Measurements from ENCODE around the gene CDH13. TPM values are rescaled to one million over a fixed set of nuclear protein-coding genes. Genes with fewer than 3 reads are reported as not detected.

CDH13 gene
- total and polyA plus RNA-seq, 2 donors (not counting 3 experiments of a cell fraction or from before 2014, with no cell fraction given): 96.6 to 124 TPM

DNA sequence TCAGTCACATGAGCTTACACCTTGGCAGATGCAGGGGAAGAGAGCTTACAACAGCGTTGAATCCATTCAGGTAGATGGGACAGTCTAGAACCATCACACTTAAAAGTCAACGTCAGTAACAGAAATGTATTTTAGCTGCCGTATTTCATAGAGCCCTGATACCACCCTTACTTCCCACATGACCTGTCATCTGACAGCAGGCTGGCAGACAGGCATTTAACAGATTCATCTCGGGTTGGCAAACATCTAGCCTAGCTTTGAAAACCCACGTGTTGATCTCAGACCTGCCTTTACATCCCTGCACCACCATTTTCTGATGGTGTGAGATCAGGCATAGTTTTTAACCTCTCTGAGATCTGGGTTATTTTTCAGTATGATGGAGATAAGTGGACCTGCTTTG, 1003.1 kb downstream of the CDH13 start:
- DNase-seq (ENCODE audit: low read depth, low spot score) (no peak), FAIRE-seq (no peak)
- TF ChIP-seq MYC (IDR thresholded peaks at IDR 0.05; ENCODE audit: low read depth, low read length) (no peak), GATA2 (IDR thresholded peaks at IDR 0.05; ENCODE audit: insufficient read depth, insufficient read length, low read depth, low read length) (no peak), JUN (IDR thresholded peaks at IDR 0.05; ENCODE audit: borderline replicate concordance, insufficient read depth, insufficient read length, low read depth) (no peak), FOS (IDR thresholded peaks at IDR 0.05; ENCODE audit: borderline replicate concordance, insufficient read depth, low read length) (no peak), POLR2A (IDR thresholded peaks at IDR 0.05; ENCODE audit: low read depth, low read length) (no peak), POLR2AphosphoS5 (IDR thresholded peaks at IDR 0.05; ENCODE audit: insufficient read depth, low read depth, low read length) (no peak), EZH2 (IDR thresholded peaks at IDR 0.05; ENCODE audit: borderline replicate concordance, low read depth, low read length, severe bottlenecking) (no peak)
- TF ChIP-seq, protein P1, sequence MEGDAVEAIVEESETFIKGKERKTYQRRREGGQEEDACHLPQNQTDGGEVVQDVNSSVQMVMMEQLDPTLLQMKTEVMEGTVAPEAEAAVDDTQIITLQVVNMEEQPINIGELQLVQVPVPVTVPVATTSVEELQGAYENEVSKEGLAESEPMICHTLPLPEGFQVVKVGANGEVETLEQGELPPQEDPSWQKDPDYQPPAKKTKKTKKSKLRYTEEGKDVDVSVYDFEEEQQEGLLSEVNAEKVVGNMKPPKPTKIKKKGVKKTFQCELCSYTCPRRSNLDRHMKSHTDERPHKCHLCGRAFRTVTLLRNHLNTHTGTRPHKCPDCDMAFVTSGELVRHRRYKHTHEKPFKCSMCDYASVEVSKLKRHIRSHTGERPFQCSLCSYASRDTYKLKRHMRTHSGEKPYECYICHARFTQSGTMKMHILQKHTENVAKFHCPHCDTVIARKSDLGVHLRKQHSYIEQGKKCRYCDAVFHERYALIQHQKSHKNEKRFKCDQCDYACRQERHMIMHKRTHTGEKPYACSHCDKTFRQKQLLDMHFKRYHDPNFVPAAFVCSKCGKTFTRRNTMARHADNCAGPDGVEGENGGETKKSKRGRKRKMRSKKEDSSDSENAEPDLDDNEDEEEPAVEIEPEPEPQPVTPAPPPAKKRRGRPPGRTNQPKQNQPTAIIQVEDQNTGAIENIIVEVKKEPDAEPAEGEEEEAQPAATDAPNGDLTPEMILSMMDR (IDR thresholded peaks at IDR 0.05; ENCODE audit: extremely low read depth in 1 of 2, insufficient read depth in 1 of 2, low read depth in 1 of 2, low read length in 2 of 2): no peak
- TF ChIP-seq, protein P2, sequence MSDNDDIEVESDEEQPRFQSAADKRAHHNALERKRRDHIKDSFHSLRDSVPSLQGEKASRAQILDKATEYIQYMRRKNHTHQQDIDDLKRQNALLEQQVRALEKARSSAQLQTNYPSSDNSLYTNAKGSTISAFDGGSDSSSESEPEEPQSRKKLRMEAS (IDR thresholded peaks at IDR 0.05; ENCODE audit: insufficient read depth, insufficient read length): no peak
- Histone ChIP-seq H4K20me1 (replicated peaks; ENCODE audit: control insufficient read depth, extremely low read depth, insufficient read depth, low read length) (no peaks in the 10 kb centered on the region), H3K27me3 (ENCODE audit: control insufficient read depth in 2 of 2, insufficient read depth in 2 of 2, low read length in 2 of 2) (no peaks in the 10 kb centered on the region), H3K4me1 (ENCODE audit: control insufficient read depth, extremely low read depth, insufficient read depth, low read length) (no peaks in the 10 kb centered on the region), H3K4me2 (ENCODE audit: insufficient read depth, low read length) (no peak overlapping the region), H2AFZ (ENCODE audit: low read depth, low read length) (no peak overlapping the region), H3K9me1 (replicated peaks; ENCODE audit: control insufficient read depth, extremely low read depth, insufficient read depth, low read length) (no peaks in the 10 kb centered on the region), H3K27ac (ENCODE audit: insufficient read depth, low read depth, low read length) (no peak overlapping the region), H3K9me3 (replicated peaks; ENCODE audit: control insufficient read depth, insufficient read depth, low read length) (no peaks in the 10 kb centered on the region), H3K9ac (replicated peaks; ENCODE audit: extremely low read depth, insufficient read depth, low read length) (no peak overlapping the region), H3K36me3 (ENCODE audit: control insufficient read depth in 2 of 2, extremely low read depth in 1 of 2, insufficient read depth in 2 of 2, low read length in 2 of 2) (no peaks in the 10 kb centered on the region), H3K4me3 (replicated peaks in 1 of 3; ENCODE audit: insufficient read depth in 1 of 3, low read depth in 1 of 3, low read length in 3 of 3) (no peak overlapping the region), H3K79me2 (ENCODE audit: control insufficient read depth, insufficient read depth, low read length) (no peaks in the 10 kb centered on the region)
- intact Hi-C loops (cut with micrococcal nuclease): no loop called here
- no TSS peak for BruUV-seq (replicated peaks)
- ChIA-PET CTCF (no interaction called here), POLR2A (no interaction called here)
- dilution Hi-C loops (cut with MboI; ENCODE audit: extremely low pct_ligation_motif_present, low sequenced_read_pairs): no loop called here

Data from endothelial cell of umbilical vein (primary cell).